Lung (tissue), 16 donors: ENCODE data around the gene SETD1A. TPM values are rescaled to one million over a fixed set of nuclear protein-coding genes. Genes with fewer than 3 reads are reported as not detected.

Source experiments
- ATAC-seq: fragments of 200-7000 bp; cut with Tn5 transposase; one replicate; pipeline ENCODE4 v1.9.1; 2020; ENCODE audit warnings: moderate number of reproducible peaks; ENCODE audit not compliant: insufficient read depth, low FRiP score
- DNase-seq, 3 donors: peaks; one replicate each; pipeline ENCODE4 v3.0.0-alpha.2; 2013 to 2017
- H3K27ac ChIP-seq, 2 donors: one replicate each; pipeline ENCODE4 v1.5.1; 2013; ENCODE audit warnings: mild to moderate bottlenecking in 2 of 2, moderate library complexity in 2 of 2, control low read depth in 1 of 2, inconsistent platforms in 1 of 2, low read depth in 1 of 2, low read length in 1 of 2
- H3K27me3 ChIP-seq, 3 donors: one replicate each; pipeline ENCODE4 v1.5.1; 2013; ENCODE audit warnings: low read length in 2 of 3; ENCODE audit not compliant: control insufficient read depth in 3 of 3, insufficient read depth in 3 of 3
- H3K36me3 ChIP-seq, 4 donors: one replicate each; pipeline ENCODE4 v1.5.1; 2013; ENCODE audit warnings: low read length in 4 of 4, mild to moderate bottlenecking in 1 of 4, moderate library complexity in 1 of 4; ENCODE audit not compliant: control insufficient read depth in 4 of 4, insufficient read depth in 4 of 4
- H3K4me1 ChIP-seq, 5 donors: one replicate each; pipeline ENCODE4 v1.5.1; 2013; ENCODE audit warnings: low read length in 5 of 5, mild to moderate bottlenecking in 2 of 5, moderate library complexity in 1 of 5; ENCODE audit not compliant: control insufficient read depth in 5 of 5, insufficient read depth in 5 of 5
- H3K4me3 ChIP-seq: one replicate; pipeline ENCODE4 v1.5.1; 2013; ENCODE audit warnings: mild to moderate bottlenecking, control low read depth, moderate library complexity
- H3K9ac ChIP-seq, 2 donors: one replicate each; pipeline ENCODE4 v1.5.1; 2013; ENCODE audit warnings: low read length in 2 of 2, control low read depth in 1 of 2; ENCODE audit not compliant: insufficient read depth in 1 of 2
- H3K9me3 ChIP-seq, 4 donors: one replicate each; pipeline ENCODE4 v1.5.1; 2013; ENCODE audit warnings: low read length in 3 of 4, mild to moderate bottlenecking in 1 of 4, moderate library complexity in 1 of 4; ENCODE audit not compliant: control insufficient read depth in 4 of 4, insufficient read depth in 3 of 4
- WGBS, 2 donors: extraction: QIAGEN DNeasy Blood & Tissue Kit; methylation state at CpG; one replicate each; pipeline ENCODE4 v1.1.7; 2013; 5-methylcytosine and 5-hydroxymethylcytosine counted together
- long read RNA-seq, 5 donors: transcript quantifications; one replicate each; lab custom pipeline, GENCODE V29; 2026
- polyA plus RNA-seq, 2 donors: library from polyadenylated mRNA; stranded (reverse); fragments of 200-250 nt; gene quantifications; one replicate each; pipeline ENCODE4 v1.2.1, GENCODE V29; 2013
- total RNA-seq, 2 donors: library from RNA; depleted of rRNA in 1 of 2; stranded (reverse); fragments of >200 nt in 1 of 2; gene quantifications; one replicate each; pipeline ENCODE4 v1.2.1, GENCODE V29; 2014 to 2021
- TF ChIP-seq, protein P1 (sequence below): IDR thresholded peaks from 2 replicates; pipeline ENCODE4 v1.5.1; 2012; ENCODE audit warnings: mild to moderate bottlenecking; ENCODE audit errors: control extremely low read depth, extremely low read depth
- donor health status: control.
- donor health status: control.
- donor health status: Bipolar disorder and iron deficiency.
- donor health status: healthy.
- donor health status: DM: yes; HTN: yes; CAD: no.

Gene SETD1A
- 10 to 100 TPM in 1 of 2 donors, 1 to 10 TPM in 1; 7.4 to 22.0 TPM for total RNA-seq
- polyA plus RNA-seq = 10 to 100 TPM in 1 of 2 donors, 1 to 10 TPM in 1; 8.7 to 13.1 TPM
- long read RNA-seq, donor 1 = 0 reads
- long read RNA-seq, donor 2 = 0 reads
- long read RNA-seq, donor 3 = 0 reads
- long read RNA-seq, donor 4 = 0 reads
- long read RNA-seq, donor 5, partial matches to known transcripts = 12 of 12 reads
- long read RNA-seq, donor 5, other reads (novel, unspliced or antisense) = 0 of 12 reads

GRCh38 chr16:30957456-30958174, at the start of gene SETD1A:
SETD1A (plus strand) TSS chr16:30957754; CDS start chr16:30958732, 978 bp downstream.
- H3K4me3 ChIP-seq = peak within 1 kb of the TSS; percentile 49
- peak within 1 kb of the TSS; percentile 74 to 97 for H3K9ac ChIP-seq
- TF ChIP-seq, protein P1, sequence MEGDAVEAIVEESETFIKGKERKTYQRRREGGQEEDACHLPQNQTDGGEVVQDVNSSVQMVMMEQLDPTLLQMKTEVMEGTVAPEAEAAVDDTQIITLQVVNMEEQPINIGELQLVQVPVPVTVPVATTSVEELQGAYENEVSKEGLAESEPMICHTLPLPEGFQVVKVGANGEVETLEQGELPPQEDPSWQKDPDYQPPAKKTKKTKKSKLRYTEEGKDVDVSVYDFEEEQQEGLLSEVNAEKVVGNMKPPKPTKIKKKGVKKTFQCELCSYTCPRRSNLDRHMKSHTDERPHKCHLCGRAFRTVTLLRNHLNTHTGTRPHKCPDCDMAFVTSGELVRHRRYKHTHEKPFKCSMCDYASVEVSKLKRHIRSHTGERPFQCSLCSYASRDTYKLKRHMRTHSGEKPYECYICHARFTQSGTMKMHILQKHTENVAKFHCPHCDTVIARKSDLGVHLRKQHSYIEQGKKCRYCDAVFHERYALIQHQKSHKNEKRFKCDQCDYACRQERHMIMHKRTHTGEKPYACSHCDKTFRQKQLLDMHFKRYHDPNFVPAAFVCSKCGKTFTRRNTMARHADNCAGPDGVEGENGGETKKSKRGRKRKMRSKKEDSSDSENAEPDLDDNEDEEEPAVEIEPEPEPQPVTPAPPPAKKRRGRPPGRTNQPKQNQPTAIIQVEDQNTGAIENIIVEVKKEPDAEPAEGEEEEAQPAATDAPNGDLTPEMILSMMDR = no peak
- H3K27me3 ChIP-seq = no peaks in the 10 kb centered on the region
- peaks cover 6 to 24% (median 22%) of the 10 kb centered on the region in 4 donors for H3K36me3 ChIP-seq
- H3K4me1 ChIP-seq = peaks cover 0 to 20% (median 4%) of the 10 kb centered on the region in 5 donors
- DNase-seq = peak; percentile 97 to 99 (median 98)
- 0 to 1% methylated on average over 41 to 85 of the region's 85 CpGs for WGBS, 2 donors
- no peaks in the 10 kb centered on the region for H3K9me3 ChIP-seq
- H3K27ac ChIP-seq = peak within 1 kb of the TSS; percentile 92 to 100
- ATAC-seq = peak; percentile 94

GRCh38 chr16:30910427-30911029, 47.0 kb upstream of the SETD1A start:
- ATAC-seq (no peak), DNase-seq (no peak)
- 75% methylated on average over 18 of the region's 18 CpGs for WGBS, 2 donors

GRCh38 chr16:30912794-30913412, 44.7 kb upstream of the SETD1A start:
- Histone ChIP-seq H3K9me3 (peaks cover 0 to 2% (median 0%) of the 10 kb centered on the region in 4 donors), H3K4me1 (no peaks in the 10 kb centered on the region), H3K27me3 (no peaks in the 10 kb centered on the region), H3K9ac (no peak overlapping the region), H3K4me3 (no peak overlapping the region), H3K27ac (no peak overlapping the region), H3K36me3 (no peaks in the 10 kb centered on the region)
- ATAC-seq = no peak
- WGBS, 2 donors = 92 to 95% methylated on average over 6 of the region's 6 CpGs
- DNase-seq = no peak
- TF ChIP-seq, protein P1 = no peak

More at GRCh38 chr16:30910427-30911029, 47.0 kb upstream of the SETD1A start:
- no peak overlapping the region for H3K27ac ChIP-seq
- no peaks in the 10 kb centered on the region for H3K4me1 ChIP-seq
- H3K27me3 ChIP-seq = no peaks in the 10 kb centered on the region
- no peak overlapping the region for H3K4me3 ChIP-seq
- H3K36me3 ChIP-seq = no peaks in the 10 kb centered on the region
- H3K9me3 ChIP-seq = peaks cover 0 to 2% (median 0%) of the 10 kb centered on the region in 4 donors
- H3K9ac ChIP-seq = no peak overlapping the region
- TF ChIP-seq, protein P1 = no peak
